GM10266 (cell line): ENCODE results near the gene HACL1.

Experiments used
- DNase-seq: peaks from one replicate; pipeline ENCODE4 v3.0.0; 2012; ENCODE audit errors: extremely low spot score
- TF ChIP-seq, protein P1 (sequence below): IDR thresholded peaks from 2 replicates; pipeline ENCODE4 v1.5.1; 2012; ENCODE audit warnings: mild to moderate bottlenecking, low read depth; ENCODE audit not compliant: control insufficient read depth, insufficient read depth; ENCODE audit errors: missing control alignments

HACL1 gene

DNA sequence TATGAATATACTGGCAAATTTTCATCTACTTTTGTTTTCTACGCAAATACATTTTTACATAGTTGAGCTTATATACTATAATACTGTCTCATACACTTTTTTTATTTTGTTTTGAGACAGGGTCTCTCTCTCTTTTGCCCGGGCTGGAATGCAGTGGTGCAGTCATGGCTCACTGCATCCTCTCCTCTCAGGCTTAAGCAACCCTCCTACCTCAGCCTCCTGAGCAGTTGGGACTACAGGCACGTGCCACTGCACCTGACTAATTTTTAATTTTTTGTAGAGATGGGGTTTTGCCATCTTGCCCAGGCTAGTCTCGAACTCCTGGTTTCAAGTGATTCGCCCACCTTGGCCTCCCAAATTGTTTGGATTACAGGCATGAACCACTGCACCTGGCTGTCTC lies 25.9 kb downstream of the HACL1 start:
- TF ChIP-seq, protein P1, sequence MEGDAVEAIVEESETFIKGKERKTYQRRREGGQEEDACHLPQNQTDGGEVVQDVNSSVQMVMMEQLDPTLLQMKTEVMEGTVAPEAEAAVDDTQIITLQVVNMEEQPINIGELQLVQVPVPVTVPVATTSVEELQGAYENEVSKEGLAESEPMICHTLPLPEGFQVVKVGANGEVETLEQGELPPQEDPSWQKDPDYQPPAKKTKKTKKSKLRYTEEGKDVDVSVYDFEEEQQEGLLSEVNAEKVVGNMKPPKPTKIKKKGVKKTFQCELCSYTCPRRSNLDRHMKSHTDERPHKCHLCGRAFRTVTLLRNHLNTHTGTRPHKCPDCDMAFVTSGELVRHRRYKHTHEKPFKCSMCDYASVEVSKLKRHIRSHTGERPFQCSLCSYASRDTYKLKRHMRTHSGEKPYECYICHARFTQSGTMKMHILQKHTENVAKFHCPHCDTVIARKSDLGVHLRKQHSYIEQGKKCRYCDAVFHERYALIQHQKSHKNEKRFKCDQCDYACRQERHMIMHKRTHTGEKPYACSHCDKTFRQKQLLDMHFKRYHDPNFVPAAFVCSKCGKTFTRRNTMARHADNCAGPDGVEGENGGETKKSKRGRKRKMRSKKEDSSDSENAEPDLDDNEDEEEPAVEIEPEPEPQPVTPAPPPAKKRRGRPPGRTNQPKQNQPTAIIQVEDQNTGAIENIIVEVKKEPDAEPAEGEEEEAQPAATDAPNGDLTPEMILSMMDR, result no peak
- DNase-seq, result no peak

DNA sequence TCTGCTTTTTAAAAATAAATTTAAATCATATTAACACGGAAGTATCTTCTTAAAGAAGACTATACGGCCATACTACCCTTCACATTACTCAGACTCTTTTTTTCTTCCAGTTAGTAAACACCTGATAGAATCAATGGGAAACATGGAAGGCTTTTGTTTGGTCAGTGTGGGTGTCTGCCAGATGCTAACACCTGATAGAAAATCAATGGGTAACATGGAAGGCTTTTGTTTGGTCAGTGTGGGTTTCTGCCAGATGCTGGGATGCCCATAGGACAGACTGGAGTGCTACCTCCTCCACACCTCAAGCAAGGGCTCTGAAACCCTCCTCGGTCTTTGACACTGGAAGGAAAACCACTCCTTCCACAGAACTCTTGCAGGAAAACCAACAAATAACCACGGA lies 29.2 kb downstream of the HACL1 start:
- DNase-seq, result no peak
- TF ChIP-seq, protein P1, result no peak

DNA sequence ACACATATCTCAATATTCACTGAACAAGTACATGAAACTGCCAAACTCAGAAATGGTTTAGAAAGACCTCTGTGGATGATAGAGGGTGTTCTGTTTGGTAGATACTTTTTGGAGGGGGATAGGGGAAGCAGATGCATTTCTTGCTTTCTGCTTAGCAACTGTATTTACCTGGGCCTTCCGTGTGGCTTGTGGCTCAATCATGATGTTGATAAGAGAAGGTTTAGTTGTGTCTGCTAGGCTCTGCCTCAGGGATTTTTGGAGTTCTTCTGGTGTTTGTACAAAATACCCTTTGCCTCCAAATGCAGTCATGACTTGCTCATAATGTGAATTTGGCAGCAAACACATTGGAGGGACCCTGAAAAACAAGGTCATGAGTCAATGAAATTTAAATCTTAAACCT lies 38.2 kb downstream of the HACL1 start:
- no peak for DNase-seq
- TF ChIP-seq, protein P1, result no peak

DNA sequence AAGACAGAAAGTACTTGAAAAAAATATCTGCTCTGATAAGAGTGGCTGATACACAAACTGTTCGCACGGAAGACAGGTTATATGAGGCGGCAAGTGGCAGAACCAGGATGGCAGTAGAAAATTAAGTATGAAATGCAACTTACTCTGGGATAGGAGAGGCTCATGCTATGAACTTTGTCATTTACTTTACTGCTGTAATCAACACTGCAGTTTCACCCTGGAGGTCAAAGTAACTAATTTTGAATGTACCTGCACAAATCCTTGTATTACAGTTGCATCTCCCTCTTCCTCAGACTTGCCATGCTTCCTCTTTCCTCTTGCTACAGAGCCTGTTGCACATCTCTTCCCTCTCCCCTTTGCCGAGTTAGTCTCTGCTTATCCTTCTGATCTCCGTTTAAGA lies 38.8 kb downstream of the HACL1 start:
- no peak for DNase-seq
- TF ChIP-seq, protein P1, result no peak

DNA sequence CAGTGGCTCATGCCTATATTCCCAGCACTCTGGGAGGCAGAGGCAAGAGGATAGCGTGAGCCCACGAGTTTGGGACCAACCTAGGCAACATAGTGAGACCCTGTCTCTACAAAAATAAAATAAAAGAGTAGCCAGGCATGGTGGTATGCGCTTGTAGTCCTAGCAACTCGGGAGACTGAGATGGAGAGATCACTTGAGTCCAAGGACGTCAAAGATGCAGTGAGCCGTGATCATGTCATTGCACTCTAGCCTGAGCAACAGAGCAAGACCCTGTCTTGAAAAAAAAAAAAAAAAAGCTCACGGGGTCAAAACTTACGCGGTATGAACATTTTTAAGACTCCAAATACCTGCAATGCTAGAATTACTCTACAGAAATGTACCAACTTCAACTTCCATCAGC lies 42.8 kb downstream of the HACL1 start:
- no peak for DNase-seq
- TF ChIP-seq, protein P1, result no peak

DNA sequence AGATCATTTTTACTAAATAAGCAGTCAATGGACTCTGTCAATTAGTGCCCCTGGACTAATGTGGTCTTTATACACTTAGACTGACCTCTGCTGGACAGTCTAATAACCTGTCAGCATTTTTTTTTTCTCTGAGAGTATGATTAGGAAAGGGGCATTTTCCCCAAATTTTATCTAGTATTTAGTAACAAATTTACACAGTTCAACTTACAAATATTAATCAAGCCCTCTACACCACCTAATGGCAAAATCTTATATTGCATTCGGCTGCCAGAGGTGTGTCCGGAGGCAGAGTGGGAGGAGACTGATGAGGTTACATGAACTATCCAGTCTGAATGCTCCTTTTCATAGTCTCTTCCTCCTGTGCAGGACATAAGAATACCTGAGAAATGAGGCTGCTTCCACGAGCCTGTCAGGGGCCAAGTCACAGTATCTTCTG lies 43.8 kb downstream of the HACL1 start:
- TF ChIP-seq, protein P1, result peak; percentile 42
- DNase-seq, result peak; percentile 17

DNA sequence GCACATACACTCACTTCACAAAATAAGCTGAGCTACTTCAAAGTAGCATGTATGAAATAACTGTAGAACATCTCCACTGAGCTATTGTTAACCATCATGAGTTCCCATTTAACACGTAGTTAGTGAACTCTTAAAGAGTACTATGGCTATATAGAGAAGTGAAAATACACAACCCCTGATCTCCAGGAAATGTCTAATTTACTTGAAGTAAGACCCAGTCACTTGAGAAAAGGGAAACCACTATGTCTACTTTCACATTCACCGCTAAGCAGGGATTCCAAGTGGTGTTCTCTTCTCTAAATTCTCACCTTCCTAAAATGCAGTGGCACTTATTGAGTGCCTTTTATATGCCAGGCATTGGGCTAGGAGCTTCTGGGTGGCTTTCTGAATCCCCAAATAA lies 44.9 kb downstream of the HACL1 start:
- TF ChIP-seq, protein P1, result no peak
- DNase-seq, result peak; percentile 47
